HCT116 (cell line): ENCODE measurements around the gene CCDC117. TPM values are rescaled to one million over a fixed set of nuclear protein-coding genes. Genes with fewer than 3 reads are reported as not detected.

Experiments used
- ATAC-seq: fragments of 200-7000 bp; cut with Tn5 transposase; 2 replicates; pipeline ENCODE4 v1.9.1; 2020; ENCODE audit warnings: mild to moderate bottlenecking, moderate library complexity
- BruUV-seq: library from RNA; stranded (reverse); fragments of 400-500 nt; replicated peaks from 2 replicates; lab custom pipeline; 2021; lab: Mats Ljungman, UMichigan
- CTCF ChIA-PET: fragments of 300-600 bp; sonication (Branson Sonifier 250); formaldehyde crosslinking; loops from one replicate; lab custom pipeline; 2021; ENCODE audit warnings: antibody characterized with exemption; lab: Charles Lee
- POLR2A ChIA-PET: fragments of 300-600, 350-600 bp; sonication (Branson Sonifier 250); formaldehyde crosslinking; loops from one replicate; lab custom pipeline; 2021; ENCODE audit warnings: antibody characterized with exemption; lab: Charles Lee
- RAD21 ChIA-PET, 2 experiments: fragments of 300-600 bp; sonication (Branson Sonifier 250); formaldehyde crosslinking; loops; one replicate each; lab custom pipeline; 2023; ENCODE audit warnings: low total read pairs in 2 of 2; ENCODE audit not compliant: uncharacterized antibody in 2 of 2, unreplicated experiment in 2 of 2, low non-redundant PET in 1 of 2; lab: Charles Lee
- DNase-seq: peaks from one replicate; pipeline ENCODE4 v3.0.0-alpha.2; 2010; ENCODE audit warnings: low read depth, low spot score
- H2AFZ ChIP-seq: fragments of 200-600 bp; shearing (Covaris generic), sonication (generic); 2 replicates; pipeline ENCODE4 v1.6.1; 2017; ENCODE audit warnings: low read depth, mixed run types, mixed read lengths, antibody characterized with exemption, low read length; ENCODE audit not compliant: poor library complexity, severe bottlenecking
- H3K27ac ChIP-seq: 2 replicates; pipeline ENCODE4 v1.5.1; 2012; ENCODE audit warnings: low read depth, low read length
- H3K27me3 ChIP-seq: fragments of 200-600 bp; sonication (generic); 2 replicates; pipeline ENCODE4 v1.6.1; 2016; ENCODE audit warnings: mixed run types, low read length, mixed read lengths; ENCODE audit not compliant: insufficient read depth
- H3K36me3 ChIP-seq, 2 experiments: fragments of 200-500 bp in 1 of 2; fragments of 200-600 bp in 1 of 2; sonication (Bioruptor generic) in 1 of 2; sonication (generic) in 1 of 2; 2 replicates each; pipeline versions ENCODE4 v1.5.1 to v1.6.1; 2014 to 2016; ENCODE audit warnings: low read length in 2 of 2, inconsistent platforms in 1 of 2, mixed read lengths in 1 of 2, mixed run types in 1 of 2; ENCODE audit not compliant: insufficient read depth in 2 of 2, control insufficient read depth in 1 of 2
- H3K4me1 ChIP-seq, 2 experiments: fragments of 200-600 bp in 1 of 2; sonication (generic) in 1 of 2; 2 replicates each; pipeline versions ENCODE4 v1.5.1 to v1.6.1; 2012 to 2017; ENCODE audit warnings: low read length in 2 of 2, inconsistent platforms in 1 of 2, mild to moderate bottlenecking in 1 of 2, mixed read lengths in 1 of 2, mixed run types in 1 of 2, moderate library complexity in 1 of 2; ENCODE audit not compliant: insufficient read depth in 2 of 2, control insufficient read depth in 1 of 2
- H3K4me2 ChIP-seq: fragments of 200-600 bp; sonication (generic); 2 replicates; pipeline ENCODE4 v1.6.1; 2017; ENCODE audit warnings: mixed run types, low read length, mixed read lengths
- H3K4me3 ChIP-seq, 2 experiments: fragments of 200-600 bp in 1 of 2; sonication (generic) in 1 of 2; replicated peaks in 1 of 2; 2 replicates each; pipeline ENCODE4 v1.5.1; 2011 to 2016; ENCODE audit warnings: low read length in 2 of 2, control low read depth in 1 of 2, low read depth in 1 of 2, mild to moderate bottlenecking in 1 of 2, mixed read lengths in 1 of 2, mixed run types in 1 of 2
- H3K79me2 ChIP-seq: fragments of 200-600 bp; sonication (generic); 2 replicates; pipeline ENCODE4 v1.6.1; 2017; ENCODE audit warnings: mild to moderate bottlenecking, mixed run types, low read length, moderate library complexity, mixed read lengths; ENCODE audit not compliant: insufficient read depth
- H3K9ac ChIP-seq: fragments of 200-600 bp; sonication (generic); 2 replicates; pipeline ENCODE4 v1.6.1; 2016; ENCODE audit warnings: low read length, mixed read lengths
- H3K9me2 ChIP-seq: fragments of 200-600 bp; sonication (generic), shearing (Covaris generic); 2 replicates; pipeline ENCODE4 v1.6.1; 2017; ENCODE audit warnings: mixed run types, mild to moderate bottlenecking, moderate library complexity; ENCODE audit not compliant: insufficient read depth
- H3K9me3 ChIP-seq, 2 experiments: fragments of 200-500 bp in 1 of 2; fragments of 200-600 bp in 1 of 2; sonication (Bioruptor generic) in 1 of 2; sonication (generic) in 1 of 2; 2 replicates each; pipeline ENCODE4 v1.6.1; 2014 to 2017; ENCODE audit warnings: low read length in 2 of 2, mixed read lengths in 2 of 2, inconsistent platforms in 1 of 2, low read depth in 1 of 2, mild to moderate bottlenecking in 1 of 2, mixed run types in 1 of 2, moderate library complexity in 1 of 2; ENCODE audit not compliant: control insufficient read depth in 1 of 2, insufficient read depth in 1 of 2
- H4K20me1 ChIP-seq: fragments of 200-600 bp; sonication (generic), shearing (Covaris generic); 2 replicates; pipeline ENCODE4 v1.6.1; 2017; ENCODE audit warnings: mixed run types, mild to moderate bottlenecking, moderate library complexity; ENCODE audit not compliant: insufficient read depth
- CBX3 ChIP-seq: IDR thresholded peaks from 2 replicates; pipeline ENCODE4 v1.6.1; 2012; ENCODE audit warnings: low read depth
- EGR1 ChIP-seq: IDR thresholded peaks from 2 replicates; pipeline ENCODE4 v1.6.1; 2012; ENCODE audit warnings: low read depth
- EZH2 ChIP-seq: fragments of 200-600 bp; sonication (generic); IDR thresholded peaks from 2 replicates; pipeline ENCODE4 v1.6.1; 2017; ENCODE audit warnings: antibody characterized with exemption, mixed run types
- EZH2phosphoT487 ChIP-seq: fragments of 200-600 bp; IDR thresholded peaks from 2 replicates; pipeline ENCODE4 v1.6.1; 2018; ENCODE audit warnings: antibody characterized with exemption, borderline replicate concordance
- FOSL1 ChIP-seq: IDR thresholded peaks from 2 replicates; pipeline ENCODE4 v1.6.1; 2012; ENCODE audit warnings: low read depth
- POLR2AphosphoS5 ChIP-seq: IDR thresholded peaks from 2 replicates; pipeline ENCODE4 v1.6.1; 2011; ENCODE audit warnings: mild to moderate bottlenecking, low read depth, low read length, moderate library complexity
- RAD21 ChIP-seq: IDR thresholded peaks from 2 replicates; pipeline ENCODE4 v1.6.1; 2012; ENCODE audit warnings: low read depth, mild to moderate bottlenecking
- SIN3A ChIP-seq: IDR thresholded peaks from 2 replicates; pipeline ENCODE4 v1.6.1; 2012; ENCODE audit warnings: low read depth
- SP1 ChIP-seq: IDR thresholded peaks from 2 replicates; pipeline ENCODE4 v1.6.1; 2012; ENCODE audit warnings: low read depth
- TCF7L2 ChIP-seq: IDR thresholded peaks from 2 replicates; pipeline ENCODE4 v1.7.0; 2011; ENCODE audit warnings: borderline replicate concordance, inconsistent platforms; ENCODE audit not compliant: insufficient read depth, insufficient read length; ENCODE audit errors: extremely low read depth
- YY1 ChIP-seq: IDR thresholded peaks from 2 replicates; pipeline ENCODE4 v1.6.1; 2011; ENCODE audit warnings: low read length, low read depth, moderate library complexity, mild to moderate bottlenecking; ENCODE audit not compliant: insufficient replicate concordance; ENCODE audit errors: extremely low read depth
- ZFX ChIP-seq: fragments of 450-650 bp; IDR thresholded peaks from 2 replicates; pipeline ENCODE4 v1.6.1; 2017
- ZNF274 ChIP-seq: fragments of 200-500 bp; sonication (Bioruptor generic); IDR thresholded peaks from 2 replicates; pipeline ENCODE4 v1.6.1; 2014; ENCODE audit warnings: mild to moderate bottlenecking, low read depth, low read length, inconsistent platforms
- intact Hi-C: fragments of 100-400 bp; cut with micrococcal nuclease; formaldehyde crosslinking; loops from 2 replicates; pipeline ENCODE4 v1.10.0; 2022
- total RNA-seq: library from RNA; stranded (reverse); gene quantifications from one replicate; pipeline ENCODE4 v1.2.1, GENCODE V29; 2021; ENCODE audit not compliant: unreplicated experiment
- TF ChIP-seq, protein P1 (sequence below): IDR thresholded peaks from 2 replicates; pipeline ENCODE4 v1.6.1; 2012
- TF ChIP-seq, protein P2 (sequence below): IDR thresholded peaks from 2 replicates; pipeline ENCODE4 v1.6.1; 2012; ENCODE audit warnings: low read depth
- TF ChIP-seq, protein P3 (sequence below): IDR thresholded peaks from 2 replicates; pipeline ENCODE4 v1.6.1; 2012
- TF ChIP-seq, protein P4 (sequence below), 3 experiments: fragments of 200-600 bp in 1 of 3; sonication (generic) in 1 of 3; IDR thresholded peaks in 2 of 3; conservative IDR thresholded peaks in 1 of 3; 2 replicates each; pipeline ENCODE4 v1.5.1; 2012 to 2017; ENCODE audit warnings: low read depth in 2 of 3, low read length in 2 of 3, antibody characterized with exemption in 1 of 3, borderline replicate concordance in 1 of 3, control low read depth in 1 of 3, mild to moderate bottlenecking in 1 of 3, mixed read lengths in 1 of 3, mixed run types in 1 of 3, moderate library complexity in 1 of 3; ENCODE audit not compliant: insufficient read depth in 1 of 3

CCDC117 gene
- total RNA-seq, 1 experiment from 2014 or later, result 22.1 TPM

DNA sequence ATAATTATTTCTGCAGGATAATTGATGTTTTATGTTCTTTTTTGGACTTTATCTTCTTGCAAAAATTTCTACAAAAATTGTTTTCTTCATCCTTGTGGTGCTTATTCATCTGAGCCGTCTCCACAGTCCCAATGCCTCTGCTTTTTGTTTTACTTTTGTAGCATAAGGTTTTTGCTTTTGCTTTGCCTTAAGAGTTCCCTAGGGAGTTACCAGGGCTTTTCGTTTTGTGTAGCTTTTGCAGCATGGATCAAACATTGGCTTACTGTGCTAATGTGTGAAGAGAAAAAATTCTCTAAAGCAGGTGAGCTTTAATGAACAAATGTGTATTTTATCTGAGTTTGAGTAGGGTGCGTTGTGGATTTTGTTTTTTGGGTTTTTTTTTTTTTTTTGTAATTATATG is 16.1 kb downstream of the CCDC117 start:
- H3K9me3 ChIP-seq, result no peaks in the 10 kb centered on the region
- peaks cover 9% of the 10 kb centered on the region for H3K79me2 ChIP-seq
- H2AFZ ChIP-seq, result no peak overlapping the region
- H3K27me3 ChIP-seq, result no peaks in the 10 kb centered on the region
- no peak overlapping the region for H3K27ac ChIP-seq
- no peak overlapping the region for H3K9ac ChIP-seq
- H4K20me1 ChIP-seq, result no peaks in the 10 kb centered on the region
- no peak for TF ChIP-seq YY1
- no peak for TF ChIP-seq EZH2
- no peak for TF ChIP-seq SP1
- TF ChIP-seq, protein P1, sequence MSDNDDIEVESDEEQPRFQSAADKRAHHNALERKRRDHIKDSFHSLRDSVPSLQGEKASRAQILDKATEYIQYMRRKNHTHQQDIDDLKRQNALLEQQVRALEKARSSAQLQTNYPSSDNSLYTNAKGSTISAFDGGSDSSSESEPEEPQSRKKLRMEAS, result no peak
- TF ChIP-seq FOSL1, result no peak
- TF ChIP-seq, protein P2, sequence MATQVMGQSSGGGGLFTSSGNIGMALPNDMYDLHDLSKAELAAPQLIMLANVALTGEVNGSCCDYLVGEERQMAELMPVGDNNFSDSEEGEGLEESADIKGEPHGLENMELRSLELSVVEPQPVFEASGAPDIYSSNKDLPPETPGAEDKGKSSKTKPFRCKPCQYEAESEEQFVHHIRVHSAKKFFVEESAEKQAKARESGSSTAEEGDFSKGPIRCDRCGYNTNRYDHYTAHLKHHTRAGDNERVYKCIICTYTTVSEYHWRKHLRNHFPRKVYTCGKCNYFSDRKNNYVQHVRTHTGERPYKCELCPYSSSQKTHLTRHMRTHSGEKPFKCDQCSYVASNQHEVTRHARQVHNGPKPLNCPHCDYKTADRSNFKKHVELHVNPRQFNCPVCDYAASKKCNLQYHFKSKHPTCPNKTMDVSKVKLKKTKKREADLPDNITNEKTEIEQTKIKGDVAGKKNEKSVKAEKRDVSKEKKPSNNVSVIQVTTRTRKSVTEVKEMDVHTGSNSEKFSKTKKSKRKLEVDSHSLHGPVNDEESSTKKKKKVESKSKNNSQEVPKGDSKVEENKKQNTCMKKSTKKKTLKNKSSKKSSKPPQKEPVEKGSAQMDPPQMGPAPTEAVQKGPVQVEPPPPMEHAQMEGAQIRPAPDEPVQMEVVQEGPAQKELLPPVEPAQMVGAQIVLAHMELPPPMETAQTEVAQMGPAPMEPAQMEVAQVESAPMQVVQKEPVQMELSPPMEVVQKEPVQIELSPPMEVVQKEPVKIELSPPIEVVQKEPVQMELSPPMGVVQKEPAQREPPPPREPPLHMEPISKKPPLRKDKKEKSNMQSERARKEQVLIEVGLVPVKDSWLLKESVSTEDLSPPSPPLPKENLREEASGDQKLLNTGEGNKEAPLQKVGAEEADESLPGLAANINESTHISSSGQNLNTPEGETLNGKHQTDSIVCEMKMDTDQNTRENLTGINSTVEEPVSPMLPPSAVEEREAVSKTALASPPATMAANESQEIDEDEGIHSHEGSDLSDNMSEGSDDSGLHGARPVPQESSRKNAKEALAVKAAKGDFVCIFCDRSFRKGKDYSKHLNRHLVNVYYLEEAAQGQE, result no peak
- TF ChIP-seq, protein P3, sequence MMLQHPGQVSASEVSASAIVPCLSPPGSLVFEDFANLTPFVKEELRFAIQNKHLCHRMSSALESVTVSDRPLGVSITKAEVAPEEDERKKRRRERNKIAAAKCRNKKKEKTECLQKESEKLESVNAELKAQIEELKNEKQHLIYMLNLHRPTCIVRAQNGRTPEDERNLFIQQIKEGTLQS, result no peak
- TF ChIP-seq SIN3A, result no peak
- TF ChIP-seq ZNF274, result no peak
- no peak for TF ChIP-seq ZFX
- no peak for TF ChIP-seq TCF7L2
- TF ChIP-seq EZH2phosphoT487, result no peak
- TF ChIP-seq POLR2AphosphoS5, result no peak
- no peak for TF ChIP-seq EGR1
- no peak for TF ChIP-seq CBX3
- no peak for TF ChIP-seq RAD21
- TF ChIP-seq, protein P4, sequence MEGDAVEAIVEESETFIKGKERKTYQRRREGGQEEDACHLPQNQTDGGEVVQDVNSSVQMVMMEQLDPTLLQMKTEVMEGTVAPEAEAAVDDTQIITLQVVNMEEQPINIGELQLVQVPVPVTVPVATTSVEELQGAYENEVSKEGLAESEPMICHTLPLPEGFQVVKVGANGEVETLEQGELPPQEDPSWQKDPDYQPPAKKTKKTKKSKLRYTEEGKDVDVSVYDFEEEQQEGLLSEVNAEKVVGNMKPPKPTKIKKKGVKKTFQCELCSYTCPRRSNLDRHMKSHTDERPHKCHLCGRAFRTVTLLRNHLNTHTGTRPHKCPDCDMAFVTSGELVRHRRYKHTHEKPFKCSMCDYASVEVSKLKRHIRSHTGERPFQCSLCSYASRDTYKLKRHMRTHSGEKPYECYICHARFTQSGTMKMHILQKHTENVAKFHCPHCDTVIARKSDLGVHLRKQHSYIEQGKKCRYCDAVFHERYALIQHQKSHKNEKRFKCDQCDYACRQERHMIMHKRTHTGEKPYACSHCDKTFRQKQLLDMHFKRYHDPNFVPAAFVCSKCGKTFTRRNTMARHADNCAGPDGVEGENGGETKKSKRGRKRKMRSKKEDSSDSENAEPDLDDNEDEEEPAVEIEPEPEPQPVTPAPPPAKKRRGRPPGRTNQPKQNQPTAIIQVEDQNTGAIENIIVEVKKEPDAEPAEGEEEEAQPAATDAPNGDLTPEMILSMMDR (IDR thresholded peaks at IDR 0.05 in 2 of 3, conservative IDR thresholded peaks at IDR 0.05 in 1 of 3; ENCODE audit: borderline replicate concordance in 1 of 3, insufficient read depth in 1 of 3, low read depth in 2 of 3, low read length in 2 of 3), result no peak
- H3K36me3 ChIP-seq, result peaks cover 27 to 38% of the 10 kb centered on the region in 2 experiments; a peak in 3 of 4 replicates
- intact Hi-C loops, result no loop called here
- H3K4me1 ChIP-seq, result no peaks in the 10 kb centered on the region
- H3K4me3 ChIP-seq, result no peak overlapping the region
- DNase-seq (no peak), ATAC-seq (no peak)
- H3K4me2 ChIP-seq, result no peak overlapping the region
- BruUV-seq, result no TSS peak
- CTCF ChIA-PET, result interaction anchor here (1.5 to 2.6 kb wide), 2 partner anchors 16 to 252 kb away, joined by 4 to 15 read pairs; partner anchors contain the start of gene CCDC117
- POLR2A ChIA-PET, result interaction anchor here (3.4 kb wide), 1 partner anchor 12 kb away, joined by 11 read pairs; the partner anchor contains the start of gene XBP1
- H3K9me2 ChIP-seq, result no peaks in the 10 kb centered on the region
- RAD21 ChIA-PET, result no interaction called here
